HG03565 (cell line): Measurements from ENCODE around the gene P4HB.

Experiments used
- ATAC-seq: cut with Tn5 transposase; IDR thresholded peaks from one replicate; pipeline ENCODE4 v1.9.1; 2021; ENCODE audit warnings: mild to moderate bottlenecking, moderate library complexity; ENCODE audit not compliant: unreplicated experiment

Gene P4HB

GRCh38 chr17:81869221-81870130, 9.1 kb upstream of the P4HB start:
- ATAC-seq, result no peak

- no peak for ATAC-seq
Observed at GRCh38 chr17:81868674-81869220, 8.4 kb upstream of the P4HB start.

DNA sequence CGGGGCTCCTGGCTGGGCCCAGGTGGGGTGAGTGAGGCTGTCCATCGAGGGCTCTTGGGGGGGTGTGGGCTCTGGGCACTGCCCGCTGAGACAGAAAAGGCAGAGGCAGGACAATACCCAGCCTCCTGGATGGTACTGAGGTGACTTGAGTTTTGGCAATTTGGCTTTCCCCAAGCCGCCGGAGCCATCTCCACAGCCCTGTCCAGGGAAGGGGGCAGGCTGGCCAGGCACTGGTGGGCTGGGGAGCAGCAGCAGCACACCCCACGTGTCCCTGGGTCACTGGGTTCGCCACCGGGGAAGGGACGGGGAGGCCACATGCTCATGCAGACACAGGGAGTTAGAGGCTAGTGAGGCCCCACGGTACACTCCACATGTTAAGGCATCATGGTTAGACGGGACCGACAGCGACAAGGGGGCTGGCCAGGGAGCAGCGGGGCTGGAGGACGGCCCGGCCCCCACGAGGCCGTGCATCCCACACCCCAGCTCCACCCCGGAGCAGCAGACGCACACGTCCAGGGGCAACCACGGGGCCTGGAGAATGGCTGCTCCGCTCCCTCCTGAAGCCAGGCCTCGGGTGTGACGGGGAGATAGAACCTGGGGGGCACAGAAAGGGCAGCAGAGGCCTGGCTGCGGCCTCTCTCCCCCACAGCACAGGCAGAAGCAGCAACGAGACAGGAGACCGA, 7.8 kb upstream of the P4HB start:
- no peak for ATAC-seq

- ATAC-seq, result no peak
Observed at GRCh38 chr17:81867170-81867990, 7.0 kb upstream of the P4HB start.

GRCh38 chr17:81866440-81867169, 6.3 kb upstream of the P4HB start:
- no peak for ATAC-seq

DNA sequence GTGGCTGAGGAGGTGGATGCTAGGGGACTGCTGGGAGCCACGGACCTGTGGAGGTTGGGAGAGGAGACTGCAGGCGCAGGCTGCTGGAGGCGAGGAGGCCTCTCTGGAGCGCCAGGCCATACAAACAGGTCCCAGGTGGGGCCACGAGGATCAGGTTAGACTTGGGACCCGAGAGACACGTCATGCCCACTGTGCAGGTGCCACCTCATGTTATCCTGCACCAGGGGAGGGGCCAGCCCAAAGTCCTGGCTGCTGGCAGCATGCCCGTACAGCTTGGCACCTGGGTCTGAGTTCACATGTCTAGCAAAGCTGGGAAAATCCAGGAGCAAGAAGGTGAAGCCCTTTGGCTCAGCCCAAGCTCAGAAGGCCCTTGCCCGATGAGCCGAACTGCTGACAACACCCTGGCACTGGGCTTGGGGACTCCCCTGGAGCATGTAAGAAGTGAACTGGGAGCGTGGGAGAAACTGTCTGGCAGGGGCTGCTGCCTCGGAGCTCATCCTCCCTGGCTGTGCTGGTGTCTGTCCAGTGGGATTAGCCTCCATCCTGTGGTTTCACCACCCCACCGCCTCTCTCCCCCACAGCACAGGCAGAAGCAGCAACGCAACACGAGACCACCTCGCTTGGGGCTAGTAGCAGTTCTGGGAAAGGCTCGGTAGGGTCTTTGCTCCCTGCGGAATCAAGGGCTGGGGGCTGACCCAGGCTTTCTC, 5.6 kb upstream of the P4HB start:
- no peak for ATAC-seq

- ATAC-seq, result no peak
Observed at GRCh38 chr17:81865358-81865732, 5.0 kb upstream of the P4HB start.

GRCh38 chr17:81863833-81864768, 3.8 kb upstream of the P4HB start:
- ATAC-seq, result no peak

DNA sequence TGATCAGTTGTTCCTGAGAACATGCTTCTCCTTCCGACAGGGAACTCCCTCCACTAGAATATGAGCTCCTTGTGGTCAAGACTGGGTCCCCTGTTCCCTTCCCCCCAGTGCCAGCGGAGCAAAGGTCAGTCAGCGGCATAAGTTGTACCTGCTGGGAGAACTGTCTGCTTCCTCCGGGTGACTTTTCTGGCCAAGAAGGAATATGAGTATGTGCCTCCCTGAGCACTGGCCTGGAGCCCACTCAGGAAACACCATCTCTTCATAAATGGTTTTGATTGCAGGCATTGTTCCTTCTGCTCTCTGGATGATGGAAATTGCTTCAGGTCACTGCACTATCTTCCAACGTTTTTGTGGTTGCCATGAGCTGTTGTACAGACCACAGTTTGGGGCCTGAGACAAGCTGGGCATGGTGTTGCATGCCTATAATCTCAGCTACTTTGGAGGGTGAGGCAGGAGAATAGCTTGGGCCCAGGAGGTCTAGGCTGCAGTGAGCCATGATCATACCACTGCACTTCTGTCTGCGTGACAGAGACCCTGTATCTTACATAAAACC, 2.9 kb upstream of the P4HB start:
- ATAC-seq, result no peak

DNA sequence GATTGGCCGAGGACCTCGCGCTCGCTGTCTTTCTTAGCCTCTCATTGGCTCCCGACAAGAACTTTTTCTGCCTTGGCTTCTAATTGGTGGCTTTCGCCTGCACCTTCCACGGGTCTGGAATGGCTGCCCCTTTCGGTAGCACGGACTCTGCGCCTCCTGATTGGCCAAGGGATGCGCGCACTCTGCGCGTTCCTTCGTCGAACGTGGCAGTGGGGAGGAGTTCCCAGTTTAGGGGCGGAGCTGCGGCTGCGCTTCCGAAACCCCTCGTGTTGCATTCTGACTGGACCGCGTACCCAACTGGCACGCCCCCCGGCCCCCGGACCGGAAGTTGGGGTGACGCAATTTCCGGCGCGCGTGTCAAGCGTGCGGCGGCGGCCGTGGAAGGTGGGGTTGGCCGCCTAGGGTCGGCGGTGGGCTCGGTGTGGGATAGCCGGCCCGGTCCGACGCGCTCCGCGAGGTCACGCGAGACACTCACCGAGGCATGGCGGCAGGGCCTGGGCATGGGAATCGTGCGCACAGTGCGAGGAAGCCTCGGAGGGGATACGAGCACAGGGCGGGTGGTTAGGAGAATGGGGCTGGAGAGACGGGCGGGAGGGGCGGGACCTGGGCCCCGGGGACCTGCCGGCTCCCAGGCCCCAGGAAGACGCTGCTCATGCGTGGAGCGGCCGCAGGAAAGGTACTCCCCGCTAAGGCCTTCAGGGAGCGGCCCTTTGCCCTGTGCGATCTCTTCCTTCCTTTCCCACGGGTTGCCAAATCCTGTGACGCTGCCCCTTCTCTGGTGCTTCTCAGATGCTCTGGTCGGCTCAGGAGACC, 627 bp upstream of the P4HB start:
- ATAC-seq, result peak; percentile 72

- no peak for ATAC-seq
Observed at GRCh38 chr17:81858967-81859905, 1.1 kb downstream of the P4HB start.

- ATAC-seq, result no peak
Observed at GRCh38 chr17:81858170-81858966, 2.0 kb downstream of the P4HB start.

- ATAC-seq, result no peak
Observed at GRCh38 chr17:81854974-81855774, 5.2 kb downstream of the P4HB start.

DNA sequence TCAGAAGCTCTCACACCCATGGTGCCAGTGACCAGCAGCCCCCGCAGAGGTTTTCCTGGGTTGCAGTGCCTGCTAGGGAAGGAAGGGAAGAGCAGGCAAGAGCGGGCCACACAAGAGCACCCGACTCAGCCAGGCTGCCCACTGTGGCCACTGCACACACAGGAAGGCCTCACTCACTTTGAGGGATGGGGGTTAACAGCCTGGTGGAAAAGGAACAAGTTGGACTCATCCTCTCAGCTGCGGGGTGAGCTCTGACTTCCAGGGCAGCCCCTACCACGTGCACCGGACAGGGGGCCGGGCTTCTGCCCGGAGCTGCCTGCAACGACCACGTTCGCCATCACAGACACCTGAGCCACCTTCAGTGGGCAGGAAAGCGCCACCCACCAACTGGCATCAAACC, 8.1 kb downstream of the P4HB start:
- ATAC-seq, result no peak

GRCh38 chr17:81851423-81851822, 8.9 kb downstream of the P4HB start:
- ATAC-seq, result no peak
